SJCRH30 (cell line): ENCODE measurements around the gene TXNDC2. TPM values are rescaled to one million over a fixed set of nuclear protein-coding genes. Genes with fewer than 3 reads are reported as not detected.
A peak's percentile ranks its signal among the peaks of the same experiment; 100 is the strongest.
"Not testable (repeated sequence)": the region's sequence is repeated elsewhere in the genome, so short reads cannot be mapped to it uniquely, and the experiment has no call there.

ENCODE experiments used
- DNase-seq, 2 experiments: peaks; one replicate each; pipeline ENCODE4 v3.0.0-alpha.2; 2015 to 2020
- H3K27ac ChIP-seq: fragments of 250-450 bp; sonication (Bioruptor Pico); 2 replicates; pipeline ENCODE4 v1.5.1; 2020; ENCODE audit warnings: mild to moderate bottlenecking, moderate library complexity
- H3K27me3 ChIP-seq: fragments of 250-450 bp; sonication (Bioruptor Pico); 2 replicates; pipeline ENCODE4 v1.5.1; 2020; ENCODE audit warnings: mild to moderate bottlenecking, moderate library complexity
- H3K36me3 ChIP-seq: fragments of 250-450 bp; sonication (Bioruptor Pico); 2 replicates; pipeline ENCODE4 v1.5.1; 2020; ENCODE audit warnings: mild to moderate bottlenecking, moderate library complexity
- H3K4me1 ChIP-seq: fragments of 250-450 bp; sonication (Bioruptor Pico); 2 replicates; pipeline ENCODE4 v1.5.1; 2020; ENCODE audit warnings: mild to moderate bottlenecking, moderate library complexity
- H3K4me3 ChIP-seq: fragments of 250-450 bp; sonication (Bioruptor Pico); 2 replicates; pipeline ENCODE4 v1.5.1; 2020; ENCODE audit warnings: mild to moderate bottlenecking, moderate library complexity
- H3K9me3 ChIP-seq: fragments of 250-450 bp; sonication (Bioruptor Pico); replicated peaks from 2 replicates; pipeline ENCODE4 v1.5.1; 2020; ENCODE audit warnings: mild to moderate bottlenecking, moderate library complexity
- total RNA-seq: library from RNA; depleted of rRNA; stranded (reverse); fragments of >200 nt; shearing (Covaris generic); gene quantifications from 2 replicates; pipeline ENCODE4 v1.2.3, GENCODE V29; 2014

TXNDC2 gene
- total RNA-seq, 1 experiment from 2014 or later = 0.06 TPM

- H3K9me3 ChIP-seq = no peaks in the 10 kb centered on the region
- no peaks in the 10 kb centered on the region for H3K4me1 ChIP-seq
- H3K27ac ChIP-seq = no peak overlapping the region
- no peak for DNase-seq
- H3K4me3 ChIP-seq = no peak overlapping the region
- H3K36me3 ChIP-seq = no peaks in the 10 kb centered on the region
- H3K27me3 ChIP-seq = no peaks in the 10 kb centered on the region
Observed at GRCh38 chr18:9887992-9888391, 2.2 kb downstream of the TXNDC2 start.

GRCh38 chr18:9890196-9890595 lies 4.4 kb downstream of the TXNDC2 start:
- no peaks in the 10 kb centered on the region for H3K36me3 ChIP-seq
- no peaks in the 10 kb centered on the region for H3K27me3 ChIP-seq
- H3K27ac ChIP-seq = no peak overlapping the region

GRCh38 chr18:9890957-9891356 lies 5.2 kb downstream of the TXNDC2 start:
- Histone ChIP-seq H3K9me3 (no peaks in the 10 kb centered on the region), H3K27me3 (no peaks in the 10 kb centered on the region), H3K4me1 (no peaks in the 10 kb centered on the region), H3K4me3 (no peak overlapping the region), H3K27ac (no peak overlapping the region), H3K36me3 (no peaks in the 10 kb centered on the region)
- no peak for DNase-seq

More at GRCh38 chr18:9890196-9890595, 4.4 kb downstream of the TXNDC2 start:
- Histone ChIP-seq H3K9me3 (no peaks in the 10 kb centered on the region), H3K4me3 (no peak overlapping the region), H3K4me1 (no peaks in the 10 kb centered on the region)
- DNase-seq = no peak

GRCh38 chr18:9891515-9891914 lies 5.7 kb downstream of the TXNDC2 start:
- H3K9me3 ChIP-seq, H3K4me3 ChIP-seq, DNase-seq, H3K4me1 ChIP-seq, H3K27ac ChIP-seq, H3K27me3 ChIP-seq, H3K36me3 ChIP-seq: not testable (repeated sequence)

GRCh38 chr18:9894454-9895068 lies 8.8 kb downstream of the TXNDC2 start:
- Histone ChIP-seq H3K27me3 (no peaks in the 10 kb centered on the region), H3K4me1 (no peaks in the 10 kb centered on the region), H3K4me3 (no peak overlapping the region), H3K36me3 (no peaks in the 10 kb centered on the region), H3K27ac (no peak overlapping the region), H3K9me3 (no peaks in the 10 kb centered on the region)
- DNase-seq = no peak

GRCh38 chr18:9897129-9897528 lies 11.4 kb downstream of the TXNDC2 start:
- H3K36me3 ChIP-seq = no peaks in the 10 kb centered on the region
- H3K27ac ChIP-seq = no peak overlapping the region
- no peaks in the 10 kb centered on the region for H3K9me3 ChIP-seq
- no peak for DNase-seq
- H3K4me1 ChIP-seq = no peaks in the 10 kb centered on the region
- H3K27me3 ChIP-seq = no peaks in the 10 kb centered on the region
- H3K4me3 ChIP-seq = no peak overlapping the region

GRCh38 chr18:9897787-9898291 lies 12.1 kb downstream of the TXNDC2 start:
- not testable (repeated sequence) for H3K4me1 ChIP-seq, H3K9me3 ChIP-seq, H3K27ac ChIP-seq, DNase-seq, H3K27me3 ChIP-seq, H3K4me3 ChIP-seq, H3K36me3 ChIP-seq

GRCh38 chr18:9898792-9899549 lies 13.2 kb downstream of the TXNDC2 start:
- Histone ChIP-seq H3K36me3 (no peaks in the 10 kb centered on the region), H3K9me3 (no peaks in the 10 kb centered on the region), H3K4me1 (0 out of 2 replicates have a peak, but pooled peaks cover 2% of the 10 kb centered on the region), H3K4me3 (no peak overlapping the region), H3K27ac (no peak overlapping the region), H3K27me3 (no peaks in the 10 kb centered on the region)
- peak in 1 of 2 experiments; percentile 9 for DNase-seq

GRCh38 chr18:9899550-9899930 lies 13.8 kb downstream of the TXNDC2 start:
- H3K27me3 ChIP-seq, H3K27ac ChIP-seq, DNase-seq, H3K36me3 ChIP-seq, H3K4me3 ChIP-seq, H3K9me3 ChIP-seq, H3K4me1 ChIP-seq: not testable (repeated sequence)

- DNase-seq = no peak
- Histone ChIP-seq H3K4me1 (0 out of 2 replicates have a peak, but pooled peaks cover 2% of the 10 kb centered on the region), H3K36me3 (no peaks in the 10 kb centered on the region), H3K4me3 (no peak overlapping the region), H3K9me3 (no peaks in the 10 kb centered on the region), H3K27me3 (no peaks in the 10 kb centered on the region), H3K27ac (no peak overlapping the region)
Observed at GRCh38 chr18:9900699-9901098, 14.9 kb downstream of the TXNDC2 start.

- H3K27me3 ChIP-seq = no peaks in the 10 kb centered on the region
- H3K27ac ChIP-seq = no peak overlapping the region
- DNase-seq = no peak
- H3K36me3 ChIP-seq = no peaks in the 10 kb centered on the region
- H3K4me1 ChIP-seq = 0 out of 2 replicates have a peak, but pooled peaks cover 2% of the 10 kb centered on the region
- H3K4me3 ChIP-seq = no peak overlapping the region
- H3K9me3 ChIP-seq = no peaks in the 10 kb centered on the region
Observed at GRCh38 chr18:9901377-9901776, 15.6 kb downstream of the TXNDC2 start.

GRCh38 chr18:9902264-9902663 lies 16.5 kb downstream of the TXNDC2 start:
- not testable (repeated sequence) for H3K9me3 ChIP-seq

GRCh38 chr18:9902832-9903231 lies 17.1 kb downstream of the TXNDC2 start:
- peak; percentile 41 to 56 for DNase-seq
- H3K36me3 ChIP-seq = no peaks in the 10 kb centered on the region
- H3K27ac ChIP-seq = no peak overlapping the region
- no peaks in the 10 kb centered on the region for H3K9me3 ChIP-seq
- no peak overlapping the region for H3K4me3 ChIP-seq
- H3K4me1 ChIP-seq = 0 out of 2 replicates have a peak, but pooled peaks cover 2% of the 10 kb centered on the region
- H3K27me3 ChIP-seq = no peaks in the 10 kb centered on the region

More at GRCh38 chr18:9902264-9902663, 16.5 kb downstream of the TXNDC2 start:
- not testable (repeated sequence) for H3K27me3 ChIP-seq, H3K4me3 ChIP-seq, DNase-seq, H3K4me1 ChIP-seq, H3K27ac ChIP-seq, H3K36me3 ChIP-seq

GRCh38 chr18:9905401-9905922 lies 19.7 kb downstream of the TXNDC2 start:
- DNase-seq = no peak
- Histone ChIP-seq H3K9me3 (no peaks in the 10 kb centered on the region), H3K27ac (no peak overlapping the region)

GRCh38 chr18:9906481-9906880 lies 20.7 kb downstream of the TXNDC2 start:
- DNase-seq = no peak
- no peak overlapping the region for H3K4me3 ChIP-seq
- no peak overlapping the region for H3K27ac ChIP-seq
- H3K36me3 ChIP-seq = no peaks in the 10 kb centered on the region
- H3K4me1 ChIP-seq = 0 out of 2 replicates have a peak, but pooled peaks cover 2% of the 10 kb centered on the region
- H3K9me3 ChIP-seq = no peaks in the 10 kb centered on the region
- no peaks in the 10 kb centered on the region for H3K27me3 ChIP-seq

More at GRCh38 chr18:9905401-9905922, 19.7 kb downstream of the TXNDC2 start:
- H3K4me1 ChIP-seq = 0 out of 2 replicates have a peak, but pooled peaks cover 2% of the 10 kb centered on the region
- H3K36me3 ChIP-seq = no peaks in the 10 kb centered on the region
- H3K4me3 ChIP-seq = no peak overlapping the region
- H3K27me3 ChIP-seq = no peaks in the 10 kb centered on the region
